ENCODE data around the gene UBTF.

Gene UBTF

GRCh38 chr17:44167181-44167861 is 52.2 kb downstream of the UBTF start:
- DNase-seq, result no peak

GRCh38 chr17:44164476-44164875 is 55.0 kb downstream of the UBTF start:
- DNase-seq, result no peak

GRCh38 chr17:44159519-44160210 is 59.8 kb downstream of the UBTF start:
- DNase-seq, result no peak

- DNase-seq, result no peak
These were observed 64.0 kb downstream of the UBTF start for GRCh38 chr17:44155488-44155887.

Data from cortex of kidney (tissue), 1 donor.